CD14-positive monocyte (primary cell): ENCODE data around the gene LHPP. TPM values are rescaled to one million over a fixed set of nuclear protein-coding genes. Genes with fewer than 3 reads are reported as not detected.

Experiments
- DNase-seq, 3 donors: peaks; one replicate each; pipeline ENCODE4 v3.0.0-alpha.2; 2011 to 2022
- H2AFZ ChIP-seq: 2 replicates; pipeline ENCODE4 v1.6.0; 2012; ENCODE audit warnings: mild to moderate bottlenecking, low read depth, low read length, inconsistent platforms; ENCODE audit not compliant: insufficient read depth, poor library complexity, severe bottlenecking
- H3K27ac ChIP-seq, 2 donors: 1 replicate in 1 of 2; 2 replicates in 1 of 2; pipeline ENCODE4 v1.5.1; 2012 to 2013; ENCODE audit warnings: low read length in 2 of 2, control low read depth in 1 of 2, inconsistent platforms in 1 of 2, low read depth in 1 of 2, mild to moderate bottlenecking in 1 of 2
- H3K27me3 ChIP-seq, 2 donors: one replicate each; pipeline versions ENCODE4 v1.6.0 to v1.6.1; 2011 to 2013; ENCODE audit warnings: low read length in 2 of 2; ENCODE audit not compliant: control insufficient read depth in 2 of 2, insufficient read depth in 2 of 2
- H3K36me3 ChIP-seq, 2 donors: replicated peaks in 1 of 2; 1 replicate in 1 of 2; 2 replicates in 1 of 2; pipeline versions ENCODE4 v1.5.1 to v1.6.1; 2012 to 2013; ENCODE audit warnings: low read length in 2 of 2, control low read depth in 1 of 2, inconsistent platforms in 1 of 2, mild to moderate bottlenecking in 1 of 2; ENCODE audit not compliant: insufficient read depth in 2 of 2, control insufficient read depth in 1 of 2
- H3K4me1 ChIP-seq, 2 donors: 1 replicate in 1 of 2; 2 replicates in 1 of 2; pipeline versions ENCODE4 v1.5.1 to v1.6.1; 2012 to 2013; ENCODE audit warnings: low read length in 2 of 2, control low read depth in 1 of 2, inconsistent platforms in 1 of 2, mild to moderate bottlenecking in 1 of 2, moderate library complexity in 1 of 2; ENCODE audit not compliant: insufficient read depth in 2 of 2, control insufficient read depth in 1 of 2
- H3K4me2 ChIP-seq: replicated peaks from 2 replicates; pipeline ENCODE3; 2012; ENCODE audit warnings: low read length, moderate library complexity, mild to moderate bottlenecking; ENCODE audit not compliant: poor library complexity, severe bottlenecking; ENCODE audit errors: extremely low read depth
- H3K4me3 ChIP-seq, 3 experiments: fragments of 200-600 bp in 1 of 3; sonication (generic) in 1 of 3; replicated peaks in 1 of 3; 1 replicate in 2 of 3; 2 replicates in 1 of 3; pipeline ENCODE4 v1.5.1; 2011 to 2013; ENCODE audit warnings: low read length in 3 of 3, mild to moderate bottlenecking in 3 of 3, control low read depth in 2 of 3, low read depth in 2 of 3, inconsistent platforms in 1 of 3, moderate library complexity in 1 of 3
- H3K79me2 ChIP-seq: 2 replicates; pipeline ENCODE4 v1.6.0; 2012; ENCODE audit warnings: mild to moderate bottlenecking, control low read depth, inconsistent platforms, low read length, moderate library complexity; ENCODE audit not compliant: insufficient read depth
- H3K9ac ChIP-seq: 2 replicates; pipeline ENCODE4 v1.6.0; 2017; ENCODE audit warnings: low read length, mild to moderate bottlenecking; ENCODE audit not compliant: insufficient read depth, poor library complexity, severe bottlenecking
- H3K9me3 ChIP-seq, 2 donors: replicated peaks in 1 of 2; 1 replicate in 1 of 2; 2 replicates in 1 of 2; pipeline versions ENCODE4 v1.5.1 to v1.6.1; 2012 to 2013; ENCODE audit warnings: low read length in 2 of 2, control low read depth in 1 of 2; ENCODE audit not compliant: control insufficient read depth in 1 of 2, insufficient read depth in 1 of 2
- H4K20me1 ChIP-seq: 2 replicates; pipeline ENCODE4 v1.6.0; 2012; ENCODE audit warnings: mild to moderate bottlenecking, low read length, control low read depth, moderate library complexity; ENCODE audit not compliant: insufficient read depth
- H3K27ac Mint-ChIP-seq, 7 donors: one replicate each; pipeline ENCODE4 v1.8.0; 2020; ENCODE audit warnings: mild to moderate bottlenecking in 7 of 7, mixed read lengths in 7 of 7, moderate library complexity in 6 of 7, inconsistent platforms in 2 of 7
- H3K27me3 Mint-ChIP-seq, 3 donors: one replicate each; pipeline ENCODE4 v1.8.0; 2021 to 2022; ENCODE audit warnings: low read depth in 3 of 3, mild to moderate bottlenecking in 3 of 3, mixed read lengths in 3 of 3, moderate library complexity in 3 of 3, inconsistent platforms in 1 of 3
- H3K36me3 Mint-ChIP-seq, 2 donors: one replicate each; pipeline ENCODE4 v1.8.0; 2020; ENCODE audit warnings: mixed read lengths in 2 of 2, inconsistent platforms in 1 of 2, mild to moderate bottlenecking in 1 of 2
- H3K4me1 Mint-ChIP-seq: one replicate; pipeline ENCODE4 v1.8.0; 2020; ENCODE audit warnings: mild to moderate bottlenecking, mixed read lengths
- H3K4me3 Mint-ChIP-seq, 2 donors: one replicate each; pipeline ENCODE4 v1.8.0; 2020; ENCODE audit warnings: mild to moderate bottlenecking in 2 of 2, mixed read lengths in 2 of 2, moderate library complexity in 1 of 2
- H3K9me3 Mint-ChIP-seq, 7 donors: one replicate each; pipeline ENCODE4 v1.8.0; 2020 to 2022; ENCODE audit warnings: mixed read lengths in 7 of 7, mild to moderate bottlenecking in 6 of 7, moderate library complexity in 6 of 7, inconsistent platforms in 2 of 7
- WGBS: methylation state at CpG from one replicate; pipeline ENCODE4 v1.1.5; 2013; ENCODE audit warnings: missing lambda C conversion rate; ENCODE audit not compliant: insufficient coverage; 5-methylcytosine and 5-hydroxymethylcytosine counted together
- intact Hi-C, 2 donors: fragments of 100-400 bp; cut with micrococcal nuclease; formaldehyde crosslinking; loops; one replicate each; pipeline versions ENCODE4 v1.15.0 to v1.15.1; 2023
- polyA plus RNA-seq, 3 donors: library from polyadenylated mRNA; depleted of rRNA in 1 of 3; unstranded in 2 of 3; stranded (reverse) in 1 of 3; fragments of 300-500 nt in 2 of 3; fragments of >200 nt in 1 of 3; fragmentation: Illumina TruSeq in 2 of 3; gene quantifications; 1 replicate in 2 of 3; 2 replicates in 1 of 3; pipeline ENCODE4 v1.2.3, GENCODE V29; 2012 to 2021
- TF ChIP-seq, protein P1 (sequence below): fragments of 200-600 bp; IDR thresholded peaks from one replicate; pipeline ENCODE4 v1.8.0; 2022; ENCODE audit warnings: antibody characterized with exemption, mild to moderate bottlenecking

Gene LHPP
- polyA plus RNA-seq, 3 donors: 15.2 to 20.6 (median 19.5) TPM

DNA sequence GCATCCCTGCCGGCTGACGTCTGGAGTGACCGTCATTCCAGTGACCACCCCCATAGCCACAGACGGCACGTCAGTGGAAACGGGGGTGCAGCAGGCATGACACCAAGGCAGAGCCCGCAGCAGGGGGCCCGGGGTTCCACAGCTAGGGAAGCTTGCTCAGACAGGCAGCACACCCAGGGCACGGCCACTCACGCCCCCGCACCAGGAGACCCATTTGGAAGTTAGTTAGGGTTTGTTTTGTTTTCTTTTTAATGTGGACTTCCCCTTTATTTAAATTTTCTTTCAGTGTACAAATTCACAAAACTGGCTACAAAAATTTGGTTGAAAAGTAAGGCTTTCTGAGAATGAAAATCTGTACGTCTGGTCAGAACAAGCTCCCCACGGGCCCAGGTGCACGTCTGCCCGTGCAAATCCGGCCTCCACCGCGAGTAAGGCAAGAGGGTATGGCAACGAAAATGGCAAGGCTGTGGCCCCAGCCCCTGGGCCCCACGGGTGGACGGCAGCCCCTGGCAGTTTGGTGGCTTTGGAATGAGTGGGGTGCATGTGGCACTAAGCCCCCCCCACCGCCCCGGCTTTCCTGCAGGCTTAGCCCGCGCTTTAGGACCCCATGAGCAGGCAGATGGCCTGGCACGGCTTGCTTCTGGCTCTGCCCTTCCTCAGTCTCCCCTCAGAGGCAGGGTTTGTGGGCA lies 158.3 kb downstream of the LHPP start:
- H3K79me2 ChIP-seq: peaks cover 23% of the 10 kb centered on the region
- WGBS: 71% methylated on average over 18 of the region's 26 CpGs
- H3K27me3 Mint-ChIP-seq: no peaks in the 10 kb centered on the region
- H3K9ac ChIP-seq: peak overlapping the region; percentile 32
- H3K9me3 Mint-ChIP-seq: no peaks in the 10 kb centered on the region
- no peaks in the 10 kb centered on the region for H3K9me3 ChIP-seq
- H3K4me3 ChIP-seq: peak overlapping the region in 1 of 3 experiments; percentile 62
- peak overlapping the region; percentile 30 to 84 (median 54) for H3K27ac Mint-ChIP-seq
- intact Hi-C loops: loop anchor here (10.0 kb wide), 2 partner anchors 75 to 85 kb away; no protein-coding TSS in a partner anchor
- H3K4me3 Mint-ChIP-seq: peak overlapping the region; percentile 51 to 54
- TF ChIP-seq, protein P1, sequence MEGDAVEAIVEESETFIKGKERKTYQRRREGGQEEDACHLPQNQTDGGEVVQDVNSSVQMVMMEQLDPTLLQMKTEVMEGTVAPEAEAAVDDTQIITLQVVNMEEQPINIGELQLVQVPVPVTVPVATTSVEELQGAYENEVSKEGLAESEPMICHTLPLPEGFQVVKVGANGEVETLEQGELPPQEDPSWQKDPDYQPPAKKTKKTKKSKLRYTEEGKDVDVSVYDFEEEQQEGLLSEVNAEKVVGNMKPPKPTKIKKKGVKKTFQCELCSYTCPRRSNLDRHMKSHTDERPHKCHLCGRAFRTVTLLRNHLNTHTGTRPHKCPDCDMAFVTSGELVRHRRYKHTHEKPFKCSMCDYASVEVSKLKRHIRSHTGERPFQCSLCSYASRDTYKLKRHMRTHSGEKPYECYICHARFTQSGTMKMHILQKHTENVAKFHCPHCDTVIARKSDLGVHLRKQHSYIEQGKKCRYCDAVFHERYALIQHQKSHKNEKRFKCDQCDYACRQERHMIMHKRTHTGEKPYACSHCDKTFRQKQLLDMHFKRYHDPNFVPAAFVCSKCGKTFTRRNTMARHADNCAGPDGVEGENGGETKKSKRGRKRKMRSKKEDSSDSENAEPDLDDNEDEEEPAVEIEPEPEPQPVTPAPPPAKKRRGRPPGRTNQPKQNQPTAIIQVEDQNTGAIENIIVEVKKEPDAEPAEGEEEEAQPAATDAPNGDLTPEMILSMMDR: no peak
- H3K27me3 ChIP-seq: no peaks in the 10 kb centered on the region
- no peak overlapping the region for H2AFZ ChIP-seq
- H3K4me2 ChIP-seq: peak overlapping the region; percentile 51
- peaks cover 27% of the 10 kb centered on the region for H3K4me1 Mint-ChIP-seq
- no peak for DNase-seq
- H3K36me3 Mint-ChIP-seq: peaks cover 46 to 77% of the 10 kb centered on the region in 2 donors
- peaks cover 36 to 71% of the 10 kb centered on the region in 2 donors for H3K36me3 ChIP-seq
- H3K4me1 ChIP-seq: peaks cover 18 to 22% of the 10 kb centered on the region in 2 donors
- peak overlapping the region in 1 of 2 donors; percentile 57 for H3K27ac ChIP-seq
- H4K20me1 ChIP-seq: peaks cover 94% of the 10 kb centered on the region

DNA sequence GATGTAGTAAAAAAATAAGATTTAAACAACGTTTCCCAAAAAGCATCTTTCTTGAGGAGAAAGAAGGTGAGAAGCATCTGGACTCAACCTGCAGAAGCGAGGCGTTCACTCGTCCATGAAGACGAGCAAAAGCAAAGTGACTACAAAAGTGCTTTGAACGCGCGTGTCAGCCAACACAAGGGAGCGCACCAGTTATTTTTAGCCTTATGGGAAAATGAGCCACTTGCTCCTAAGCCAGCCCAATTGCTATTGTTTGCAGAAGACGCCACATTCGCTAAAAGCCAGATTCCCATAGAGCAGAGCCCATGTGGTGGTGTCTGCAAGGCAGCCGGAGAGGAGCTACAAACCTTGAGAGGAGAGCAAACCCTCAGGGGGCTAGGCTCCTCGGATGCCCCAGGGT lies 160.0 kb downstream of the LHPP start:
- peaks cover 38 to 72% of the 10 kb centered on the region in 2 donors for H3K36me3 Mint-ChIP-seq

More for the DNA sequence above, 160.0 kb downstream of the LHPP start:
- H4K20me1 ChIP-seq: peaks cover 99% of the 10 kb centered on the region
- Mint-ChIP-seq H3K4me1 (peaks cover 27% of the 10 kb centered on the region), H3K27me3 (no peaks in the 10 kb centered on the region), H3K9me3 (no peaks in the 10 kb centered on the region), H3K4me3 (no peak overlapping the region), H3K27ac (peak overlapping the region in 1 of 7 donors; percentile 84)
- no peak overlapping the region for H3K9ac ChIP-seq
- 97% methylated on average over 12 of the region's 13 CpGs for WGBS
- H3K4me2 ChIP-seq: no peak overlapping the region
- H3K4me3 ChIP-seq: no peak overlapping the region
- intact Hi-C loops: loop anchor here in 1 of 2 donors (10.0 kb wide), 1 partner anchor 87 kb away; no protein-coding TSS in a partner anchor
- peaks cover 36 to 67% of the 10 kb centered on the region in 2 donors for H3K36me3 ChIP-seq
- H3K27ac ChIP-seq: no peak overlapping the region
- no peak for DNase-seq
- no peak overlapping the region for H2AFZ ChIP-seq
- peaks cover 18 to 22% of the 10 kb centered on the region in 2 donors for H3K4me1 ChIP-seq
- no peaks in the 10 kb centered on the region for H3K27me3 ChIP-seq
- TF ChIP-seq, protein P1: no peak
- peaks cover 39% of the 10 kb centered on the region for H3K79me2 ChIP-seq
- H3K9me3 ChIP-seq: no peaks in the 10 kb centered on the region
